DOHH2 (cell line): ENCODE data around the gene RIOX2.

ENCODE experiments used
- H3F3A ChIP-seq: fragments of 200-600 bp; sonication (generic), shearing (Covaris generic); 2 replicates; pipeline ENCODE4 v1.6.0; 2016; ENCODE audit warnings: antibody characterized with exemption, mild to moderate bottlenecking; ENCODE audit not compliant: control insufficient read depth, insufficient read depth
- H3K27ac ChIP-seq: fragments of 200-600 bp; sonication (generic); 2 replicates; pipeline ENCODE4 v1.5.1; 2014; ENCODE audit warnings: low read depth, mild to moderate bottlenecking, low read length, moderate library complexity
- H3K27me3 ChIP-seq: fragments of 200-600 bp; sonication (generic); 2 replicates; pipeline ENCODE4 v1.6.1; 2014; ENCODE audit warnings: mild to moderate bottlenecking, low read length, mixed read lengths; ENCODE audit not compliant: control insufficient read depth
- H3K36me3 ChIP-seq: fragments of 200-600 bp; sonication (generic); 2 replicates; pipeline ENCODE4 v1.6.1; 2014; ENCODE audit warnings: mild to moderate bottlenecking, low read length, moderate library complexity, mixed read lengths; ENCODE audit not compliant: control insufficient read depth
- H3K4me1 ChIP-seq: fragments of 200-600 bp; sonication (generic); 2 replicates; pipeline ENCODE4 v1.6.1; 2014; ENCODE audit warnings: mild to moderate bottlenecking, low read length, mixed read lengths; ENCODE audit not compliant: control insufficient read depth
- H3K4me2 ChIP-seq: fragments of 200-600 bp; sonication (generic); 2 replicates; pipeline ENCODE4 v1.6.0; 2014; ENCODE audit warnings: mild to moderate bottlenecking, low read length, moderate library complexity
- H3K4me3 ChIP-seq: fragments of 200-600 bp; sonication (generic); 2 replicates; pipeline ENCODE4 v1.5.1; 2014; ENCODE audit warnings: mild to moderate bottlenecking, low read length, mixed read lengths
- H3K79me2 ChIP-seq: fragments of 200-600 bp; sonication (generic); 2 replicates; pipeline ENCODE4 v1.6.1; 2014; ENCODE audit warnings: mild to moderate bottlenecking, low read length, mixed read lengths; ENCODE audit not compliant: control insufficient read depth
- H3K9me2 ChIP-seq: fragments of 200-600 bp; sonication (generic); replicated peaks from 2 replicates; pipeline ENCODE4 v1.6.1; 2014; ENCODE audit warnings: mild to moderate bottlenecking, low read length, mixed read lengths; ENCODE audit not compliant: control insufficient read depth
- H3K9me3 ChIP-seq: fragments of 200-600 bp; sonication (generic); 2 replicates; pipeline ENCODE4 v1.6.1; 2014; ENCODE audit warnings: antibody characterized with exemption, low read length, mixed read lengths; ENCODE audit not compliant: control insufficient read depth, insufficient read depth
- H4K20me1 ChIP-seq: fragments of 200-600 bp; sonication (generic); 2 replicates; pipeline ENCODE4 v1.6.0; 2014; ENCODE audit warnings: low read depth, mild to moderate bottlenecking, antibody characterized with exemption, low read length, moderate library complexity; ENCODE audit not compliant: control insufficient read depth, insufficient read depth
- CTCF ChIP-seq: fragments of 200-600 bp; sonication (generic); IDR thresholded peaks from one replicate; pipeline ENCODE4 v1.5.1; 2014; ENCODE audit warnings: antibody characterized with exemption, mild to moderate bottlenecking, low read depth, low read length; ENCODE audit not compliant: poor library complexity, severe bottlenecking
- EZH2phosphoT487 ChIP-seq: fragments of 200-600 bp; sonication (generic); IDR thresholded peaks from 2 replicates; pipeline ENCODE4 v1.6.1; 2017; ENCODE audit warnings: borderline replicate concordance, mild to moderate bottlenecking, antibody characterized with exemption, low read length, moderate library complexity, mixed read lengths

The RIOX2 gene

GRCh38 chr3:97994328-97994945 lies 22.2 kb upstream of the RIOX2 start:
- H3K4me1 ChIP-seq = no peaks in the 10 kb centered on the region
- H3K9me3 ChIP-seq = no peaks in the 10 kb centered on the region
- H3K4me3 ChIP-seq = no peak overlapping the region
- no peaks in the 10 kb centered on the region for H3K9me2 ChIP-seq
- H4K20me1 ChIP-seq = no peaks in the 10 kb centered on the region
- no peaks in the 10 kb centered on the region for H3F3A ChIP-seq
- no peak overlapping the region for H3K27ac ChIP-seq
- H3K36me3 ChIP-seq = no peaks in the 10 kb centered on the region
- no peaks in the 10 kb centered on the region for H3K79me2 ChIP-seq
- TF ChIP-seq EZH2phosphoT487 (no peak), CTCF (no peak)
- no peak overlapping the region for H3K4me2 ChIP-seq
- 0 out of 2 replicates have a peak, but pooled peaks cover 2% of the 10 kb centered on the region for H3K27me3 ChIP-seq

GRCh38 chr3:97993526-97993925 lies 21.3 kb upstream of the RIOX2 start:
- Histone ChIP-seq H3K9me3 (peaks cover 3% of the 10 kb centered on the region; the same call in 1 of the 2 replicates), H3K27ac (no peak overlapping the region), H3K36me3 (no peaks in the 10 kb centered on the region), H4K20me1 (no peaks in the 10 kb centered on the region), H3K4me1 (no peaks in the 10 kb centered on the region), H3K4me3 (no peak overlapping the region), H3F3A (no peaks in the 10 kb centered on the region), H3K79me2 (no peaks in the 10 kb centered on the region), H3K9me2 (no peaks in the 10 kb centered on the region), H3K4me2 (no peak overlapping the region), H3K27me3 (0 out of 2 replicates have a peak, but pooled peaks cover 2% of the 10 kb centered on the region)
- no peak for TF ChIP-seq EZH2phosphoT487
- TF ChIP-seq CTCF = no peak

- Histone ChIP-seq H3K4me1 (no peaks in the 10 kb centered on the region), H3K4me3 (no peak overlapping the region), H3K27me3 (0 out of 2 replicates have a peak, but pooled peaks cover 2% of the 10 kb centered on the region), H3K79me2 (no peaks in the 10 kb centered on the region), H3K27ac (no peak overlapping the region), H3K9me2 (no peaks in the 10 kb centered on the region), H3F3A (no peaks in the 10 kb centered on the region), H3K9me3 (peaks cover 3% of the 10 kb centered on the region; the same call in 1 of the 2 replicates), H3K4me2 (no peak overlapping the region), H3K36me3 (no peaks in the 10 kb centered on the region), H4K20me1 (no peaks in the 10 kb centered on the region)
- no peak for TF ChIP-seq CTCF
- TF ChIP-seq EZH2phosphoT487 = no peak
These were observed 20.4 kb upstream of the RIOX2 start for GRCh38 chr3:97992547-97993173.
